NB4 (cell line): ENCODE measurements around the gene NCAPH2.

Experiments
- POLR2A ChIP-seq: IDR thresholded peaks from 2 replicates; pipeline ENCODE4 v1.6.1; 2011; ENCODE audit warnings: mild to moderate bottlenecking; ENCODE audit not compliant: insufficient read length; ENCODE audit errors: extremely low read depth
- TF ChIP-seq, protein P1 (sequence below): IDR thresholded peaks from one replicate; pipeline ENCODE4 v1.5.1; 2012; ENCODE audit warnings: low read depth, low read length

DNA sequence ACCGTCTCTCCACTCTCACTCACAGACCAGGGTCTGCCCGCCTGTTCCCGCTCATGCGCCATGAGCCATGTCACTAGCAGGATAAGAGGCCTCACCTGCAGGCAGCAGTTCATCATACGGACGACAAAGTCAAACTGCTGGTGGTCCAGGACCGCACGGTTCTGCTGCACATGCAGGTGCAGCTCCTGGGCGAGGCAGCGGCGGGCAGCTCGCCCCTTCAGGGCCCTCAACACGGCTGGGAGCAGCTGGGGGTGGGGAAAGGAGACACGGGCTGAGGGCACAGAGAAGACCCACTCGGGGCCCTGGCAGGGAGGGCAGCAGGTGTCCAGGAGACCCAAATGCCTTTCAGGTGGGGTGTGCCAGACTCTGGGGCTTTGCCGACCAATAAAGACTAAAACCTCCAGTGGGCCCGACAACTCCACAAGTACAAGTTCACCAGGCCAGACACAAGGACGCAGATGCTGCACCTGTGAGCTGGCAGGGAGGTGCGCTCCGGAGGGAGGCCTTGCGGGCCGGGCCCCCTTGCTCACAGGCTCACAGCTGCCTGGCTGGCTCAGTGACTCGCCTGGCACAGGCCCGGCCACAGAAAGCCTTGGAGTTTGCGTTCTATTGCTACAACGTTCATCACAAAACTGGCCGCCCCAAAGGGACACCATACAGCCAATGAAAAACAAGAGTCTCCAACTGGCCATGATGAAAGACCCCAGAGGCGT is 44.7 kb upstream of the NCAPH2 start:
- TF ChIP-seq, protein P1, sequence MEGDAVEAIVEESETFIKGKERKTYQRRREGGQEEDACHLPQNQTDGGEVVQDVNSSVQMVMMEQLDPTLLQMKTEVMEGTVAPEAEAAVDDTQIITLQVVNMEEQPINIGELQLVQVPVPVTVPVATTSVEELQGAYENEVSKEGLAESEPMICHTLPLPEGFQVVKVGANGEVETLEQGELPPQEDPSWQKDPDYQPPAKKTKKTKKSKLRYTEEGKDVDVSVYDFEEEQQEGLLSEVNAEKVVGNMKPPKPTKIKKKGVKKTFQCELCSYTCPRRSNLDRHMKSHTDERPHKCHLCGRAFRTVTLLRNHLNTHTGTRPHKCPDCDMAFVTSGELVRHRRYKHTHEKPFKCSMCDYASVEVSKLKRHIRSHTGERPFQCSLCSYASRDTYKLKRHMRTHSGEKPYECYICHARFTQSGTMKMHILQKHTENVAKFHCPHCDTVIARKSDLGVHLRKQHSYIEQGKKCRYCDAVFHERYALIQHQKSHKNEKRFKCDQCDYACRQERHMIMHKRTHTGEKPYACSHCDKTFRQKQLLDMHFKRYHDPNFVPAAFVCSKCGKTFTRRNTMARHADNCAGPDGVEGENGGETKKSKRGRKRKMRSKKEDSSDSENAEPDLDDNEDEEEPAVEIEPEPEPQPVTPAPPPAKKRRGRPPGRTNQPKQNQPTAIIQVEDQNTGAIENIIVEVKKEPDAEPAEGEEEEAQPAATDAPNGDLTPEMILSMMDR = no peak
- no peak for TF ChIP-seq POLR2A
